Loucy (cell line): ENCODE measurements around the gene ATE1.

Source experiments
- H2AFZ ChIP-seq: fragments of 200-600 bp; sonication (generic); 2 replicates; pipeline ENCODE4 v1.6.0; 2016; ENCODE audit warnings: antibody characterized with exemption, mild to moderate bottlenecking, low read length, moderate library complexity
- H3F3A ChIP-seq: fragments of 200-600 bp; 2 replicates; pipeline ENCODE4 v1.6.0; 2016; ENCODE audit warnings: antibody characterized with exemption, low read depth, mild to moderate bottlenecking
- H3K27me3 ChIP-seq: fragments of 200-600 bp; sonication (generic); 2 replicates; pipeline ENCODE4 v1.6.1; 2014; ENCODE audit warnings: low read length, mild to moderate bottlenecking; ENCODE audit not compliant: insufficient read depth, poor library complexity, severe bottlenecking
- H3K36me3 ChIP-seq: fragments of 200-600 bp; sonication (generic); 2 replicates; pipeline ENCODE4 v1.6.1; 2016; ENCODE audit warnings: low read length; ENCODE audit not compliant: insufficient read depth
- H3K4me1 ChIP-seq: fragments of 200-600 bp; sonication (generic); 2 replicates; pipeline ENCODE4 v1.5.1; 2014; ENCODE audit warnings: low read length, mild to moderate bottlenecking; ENCODE audit not compliant: insufficient read depth, poor library complexity, severe bottlenecking
- H3K4me2 ChIP-seq: fragments of 200-600 bp; sonication (generic); 2 replicates; pipeline ENCODE4 v1.6.0; 2014; ENCODE audit warnings: antibody characterized with exemption, low read length, low read depth, mild to moderate bottlenecking; ENCODE audit not compliant: poor library complexity, severe bottlenecking
- H3K4me3 ChIP-seq: fragments of 200-600 bp; sonication (generic); 2 replicates; pipeline ENCODE4 v1.5.1; 2014; ENCODE audit warnings: low read length, mild to moderate bottlenecking, mixed read lengths; ENCODE audit not compliant: poor library complexity, severe bottlenecking
- H3K79me2 ChIP-seq: fragments of 200-600 bp; sonication (generic); 2 replicates; pipeline ENCODE4 v1.6.1; 2014; ENCODE audit warnings: low read length; ENCODE audit not compliant: insufficient read depth
- H3K9ac ChIP-seq: fragments of 200-600 bp; sonication (generic); 2 replicates; pipeline ENCODE4 v1.6.0; 2014; ENCODE audit warnings: mild to moderate bottlenecking, low read depth, low read length, moderate library complexity; ENCODE audit not compliant: poor library complexity, severe bottlenecking
- H3K9me2 ChIP-seq: fragments of 200-600 bp; sonication (generic); replicated peaks from 2 replicates; pipeline ENCODE4 v1.6.1; 2016; ENCODE audit warnings: low read depth, low read length, mixed read lengths
- H3K9me3 ChIP-seq: fragments of 200-600 bp; sonication (generic); 2 replicates; pipeline ENCODE4 v1.6.1; 2014; ENCODE audit warnings: mild to moderate bottlenecking, antibody characterized with exemption, low read length, low read depth; ENCODE audit not compliant: insufficient read depth
- H4K20me1 ChIP-seq: fragments of 200-600 bp; sonication (generic); 2 replicates; pipeline ENCODE4 v1.6.0; 2014; ENCODE audit warnings: antibody characterized with exemption, low read length, mild to moderate bottlenecking; ENCODE audit not compliant: insufficient read depth, poor library complexity, severe bottlenecking
- EZH2phosphoT487 ChIP-seq: fragments of 200-600 bp; IDR thresholded peaks from 2 replicates; pipeline ENCODE4 v1.6.1; 2018; ENCODE audit warnings: antibody characterized with exemption, mild to moderate bottlenecking, moderate library complexity, borderline replicate concordance
- TF ChIP-seq, protein P1 (sequence below): fragments of 200-600 bp; sonication (generic); conservative IDR thresholded peaks from 2 replicates; pipeline ENCODE4 v1.5.1; 2014; ENCODE audit warnings: mild to moderate bottlenecking, antibody characterized with exemption, low read length

Gene ATE1

GRCh38 chr10:121694966-121695643, 232.7 kb downstream of the ATE1 start:
- no peak for TF ChIP-seq EZH2phosphoT487
- TF ChIP-seq, protein P1, sequence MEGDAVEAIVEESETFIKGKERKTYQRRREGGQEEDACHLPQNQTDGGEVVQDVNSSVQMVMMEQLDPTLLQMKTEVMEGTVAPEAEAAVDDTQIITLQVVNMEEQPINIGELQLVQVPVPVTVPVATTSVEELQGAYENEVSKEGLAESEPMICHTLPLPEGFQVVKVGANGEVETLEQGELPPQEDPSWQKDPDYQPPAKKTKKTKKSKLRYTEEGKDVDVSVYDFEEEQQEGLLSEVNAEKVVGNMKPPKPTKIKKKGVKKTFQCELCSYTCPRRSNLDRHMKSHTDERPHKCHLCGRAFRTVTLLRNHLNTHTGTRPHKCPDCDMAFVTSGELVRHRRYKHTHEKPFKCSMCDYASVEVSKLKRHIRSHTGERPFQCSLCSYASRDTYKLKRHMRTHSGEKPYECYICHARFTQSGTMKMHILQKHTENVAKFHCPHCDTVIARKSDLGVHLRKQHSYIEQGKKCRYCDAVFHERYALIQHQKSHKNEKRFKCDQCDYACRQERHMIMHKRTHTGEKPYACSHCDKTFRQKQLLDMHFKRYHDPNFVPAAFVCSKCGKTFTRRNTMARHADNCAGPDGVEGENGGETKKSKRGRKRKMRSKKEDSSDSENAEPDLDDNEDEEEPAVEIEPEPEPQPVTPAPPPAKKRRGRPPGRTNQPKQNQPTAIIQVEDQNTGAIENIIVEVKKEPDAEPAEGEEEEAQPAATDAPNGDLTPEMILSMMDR, result no peak
- H3K9ac ChIP-seq, result no peak overlapping the region
- no peak overlapping the region for H3K4me3 ChIP-seq
- H3K9me3 ChIP-seq, result no peaks in the 10 kb centered on the region; the same call in 1 of the 2 replicates
- H3K36me3 ChIP-seq, result no peaks in the 10 kb centered on the region
- H3K9me2 ChIP-seq, result no peaks in the 10 kb centered on the region
- no peaks in the 10 kb centered on the region for H3K27me3 ChIP-seq
- H2AFZ ChIP-seq, result no peak overlapping the region
- H4K20me1 ChIP-seq, result no peaks in the 10 kb centered on the region
- H3K4me2 ChIP-seq, result no peak overlapping the region
- no peaks in the 10 kb centered on the region for H3K4me1 ChIP-seq
- H3K79me2 ChIP-seq, result no peaks in the 10 kb centered on the region
- H3F3A ChIP-seq, result no peaks in the 10 kb centered on the region

DNA sequence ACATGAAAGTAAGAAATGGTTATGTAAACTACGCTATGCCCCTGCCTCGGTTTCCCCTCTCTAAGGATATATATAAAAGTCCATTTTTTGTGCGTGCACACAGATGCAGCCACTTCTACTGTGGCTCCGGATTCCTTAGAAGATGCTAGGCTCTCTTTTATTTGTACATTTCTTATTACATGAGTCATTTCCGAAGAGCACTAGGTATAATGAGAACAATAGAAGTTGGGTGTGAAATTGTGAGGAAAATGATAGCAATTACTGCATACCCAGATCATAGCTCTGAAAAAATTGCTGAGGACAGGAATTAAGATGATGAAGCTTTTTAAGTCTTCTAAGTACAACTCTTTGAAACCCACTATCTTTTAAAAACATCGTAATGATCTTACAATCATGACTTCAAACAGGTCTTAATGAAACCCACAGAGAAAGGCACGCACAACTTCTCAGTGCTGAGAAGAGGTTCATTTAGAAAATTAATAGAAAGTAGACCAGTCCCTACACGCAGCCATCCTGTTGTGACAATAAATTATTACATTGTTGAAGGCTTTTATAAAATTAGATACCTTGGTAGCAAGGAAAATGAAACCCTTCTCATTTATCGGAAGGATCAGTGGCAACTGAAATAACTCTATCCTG, 233.4 kb downstream of the ATE1 start:
- Histone ChIP-seq H3K4me2 (no peak overlapping the region), H4K20me1 (no peaks in the 10 kb centered on the region), H2AFZ (no peak overlapping the region), H3K27me3 (no peaks in the 10 kb centered on the region), H3K4me3 (no peak overlapping the region), H3K9me3 (no peaks in the 10 kb centered on the region; the same call in 1 of the 2 replicates), H3K79me2 (no peaks in the 10 kb centered on the region), H3K9ac (no peak overlapping the region), H3K9me2 (no peaks in the 10 kb centered on the region), H3K4me1 (no peaks in the 10 kb centered on the region), H3F3A (no peaks in the 10 kb centered on the region), H3K36me3 (no peaks in the 10 kb centered on the region)
- TF ChIP-seq, protein P1, result no peak
- no peak for TF ChIP-seq EZH2phosphoT487

- Histone ChIP-seq H3K4me3 (no peak overlapping the region), H4K20me1 (no peaks in the 10 kb centered on the region), H3K9me2 (no peaks in the 10 kb centered on the region), H3K79me2 (no peaks in the 10 kb centered on the region), H3K36me3 (no peaks in the 10 kb centered on the region), H3K4me1 (no peaks in the 10 kb centered on the region), H3F3A (no peaks in the 10 kb centered on the region), H2AFZ (no peak overlapping the region), H3K9ac (no peak overlapping the region), H3K27me3 (no peaks in the 10 kb centered on the region), H3K4me2 (no peak overlapping the region), H3K9me3 (no peaks in the 10 kb centered on the region; the same call in 1 of the 2 replicates)
- no peak for TF ChIP-seq EZH2phosphoT487
- TF ChIP-seq, protein P1, result no peak
Measured at GRCh38 chr10:121692626-121693025, 235.2 kb downstream of the ATE1 start.
